ENCODE data around the gene PPP1R13B. TPM values are rescaled to one million over a fixed set of nuclear protein-coding genes. Genes with fewer than 3 reads are reported as not detected.
"Not testable (repeated sequence)": the region's sequence is repeated elsewhere in the genome, so short reads cannot be mapped to it uniquely, and the experiment has no call there.

PPP1R13B gene
- total RNA-seq, 1 donor from 2014 or later: 63.9 TPM

DNA sequence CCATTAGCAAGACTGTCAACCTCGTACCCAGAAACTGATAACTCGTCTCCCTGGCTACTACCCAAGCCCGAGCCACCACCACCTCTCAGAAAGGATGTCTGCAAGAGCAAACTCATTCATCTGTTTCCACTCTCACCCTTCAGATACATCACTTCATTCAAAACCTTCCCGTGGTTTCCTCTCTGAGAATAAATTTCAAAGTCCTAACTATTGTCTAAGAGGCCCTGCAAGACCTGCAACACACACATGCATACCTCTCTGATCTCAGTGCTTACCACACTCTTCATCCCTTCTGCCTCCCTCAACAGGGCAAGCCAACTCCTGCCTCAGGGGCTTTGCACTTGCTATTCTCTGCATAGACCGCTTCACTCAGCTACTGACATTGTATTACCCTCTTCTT, 40.6 kb downstream of the PPP1R13B start:
- H3K9me3 Mint-ChIP-seq (ENCODE audit: unreplicated experiment): no peaks in the 10 kb centered on the region

DNA sequence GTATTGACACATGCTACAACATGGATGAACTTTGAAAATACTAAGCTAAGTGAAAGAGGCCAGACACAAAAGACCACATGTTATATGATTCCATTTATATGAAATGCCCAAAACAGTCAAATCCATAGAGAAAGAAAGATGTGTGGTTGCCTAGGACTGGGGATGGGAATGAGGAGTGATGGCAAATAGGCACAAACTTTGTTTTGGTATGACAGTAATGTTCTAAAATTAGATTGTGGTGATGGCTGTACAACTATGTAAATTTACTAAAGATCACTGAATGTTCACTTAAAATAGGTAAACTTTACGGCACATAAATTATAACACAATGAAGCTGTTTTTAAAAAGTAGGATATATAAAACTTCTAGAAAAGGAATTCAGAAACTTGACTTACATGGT, 41.7 kb downstream of the PPP1R13B start:
- Mint-ChIP-seq H3K4me3 (ENCODE audit: unreplicated experiment) (no peak overlapping the region), H3K27me3 (ENCODE audit: unreplicated experiment) (peaks cover 2% of the 10 kb centered on the region), H3K27ac (ENCODE audit: unreplicated experiment) (no peak overlapping the region), H3K36me3 (ENCODE audit: low read depth, unreplicated experiment) (peaks cover 4% of the 10 kb centered on the region), H3K9me3 (ENCODE audit: unreplicated experiment) (no peaks in the 10 kb centered on the region), H3K4me1 (ENCODE audit: unreplicated experiment) (peaks cover 25% of the 10 kb centered on the region)
- TF ChIP-seq, protein P1, sequence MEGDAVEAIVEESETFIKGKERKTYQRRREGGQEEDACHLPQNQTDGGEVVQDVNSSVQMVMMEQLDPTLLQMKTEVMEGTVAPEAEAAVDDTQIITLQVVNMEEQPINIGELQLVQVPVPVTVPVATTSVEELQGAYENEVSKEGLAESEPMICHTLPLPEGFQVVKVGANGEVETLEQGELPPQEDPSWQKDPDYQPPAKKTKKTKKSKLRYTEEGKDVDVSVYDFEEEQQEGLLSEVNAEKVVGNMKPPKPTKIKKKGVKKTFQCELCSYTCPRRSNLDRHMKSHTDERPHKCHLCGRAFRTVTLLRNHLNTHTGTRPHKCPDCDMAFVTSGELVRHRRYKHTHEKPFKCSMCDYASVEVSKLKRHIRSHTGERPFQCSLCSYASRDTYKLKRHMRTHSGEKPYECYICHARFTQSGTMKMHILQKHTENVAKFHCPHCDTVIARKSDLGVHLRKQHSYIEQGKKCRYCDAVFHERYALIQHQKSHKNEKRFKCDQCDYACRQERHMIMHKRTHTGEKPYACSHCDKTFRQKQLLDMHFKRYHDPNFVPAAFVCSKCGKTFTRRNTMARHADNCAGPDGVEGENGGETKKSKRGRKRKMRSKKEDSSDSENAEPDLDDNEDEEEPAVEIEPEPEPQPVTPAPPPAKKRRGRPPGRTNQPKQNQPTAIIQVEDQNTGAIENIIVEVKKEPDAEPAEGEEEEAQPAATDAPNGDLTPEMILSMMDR (IDR thresholded peaks at IDR 0.05; ENCODE audit: unreplicated experiment): no peak
- no peak for DNase-seq (ENCODE audit: low spot score)

More for the DNA sequence above, 40.6 kb downstream of the PPP1R13B start:
- Mint-ChIP-seq H3K27me3 (ENCODE audit: unreplicated experiment) (peaks cover 4% of the 10 kb centered on the region), H3K36me3 (ENCODE audit: low read depth, unreplicated experiment) (peaks cover 4% of the 10 kb centered on the region), H3K4me3 (ENCODE audit: unreplicated experiment) (no peak overlapping the region), H3K27ac (ENCODE audit: unreplicated experiment) (no peak overlapping the region), H3K4me1 (ENCODE audit: unreplicated experiment) (peaks cover 20% of the 10 kb centered on the region)
- TF ChIP-seq, protein P1 (IDR thresholded peaks at IDR 0.05; ENCODE audit: unreplicated experiment): no peak
- DNase-seq (ENCODE audit: low spot score): no peak

DNA sequence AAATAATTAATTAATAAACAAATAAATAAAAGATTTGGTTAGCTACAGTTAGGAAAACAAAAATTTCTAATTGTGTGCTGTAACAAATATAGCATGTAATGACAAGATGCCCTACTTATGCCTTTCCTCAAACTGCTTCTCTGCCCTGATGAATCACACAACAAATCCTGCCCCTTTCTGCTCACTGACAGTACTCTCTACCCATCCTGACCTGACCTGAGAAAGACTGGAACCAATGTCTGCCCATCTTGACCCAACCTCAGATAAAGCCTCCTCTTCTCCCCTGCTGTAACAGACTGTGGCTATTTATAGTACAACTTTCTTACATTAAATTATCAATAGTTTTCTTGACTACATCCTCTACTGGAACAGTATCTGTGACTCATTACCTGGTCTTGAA, 43.7 kb downstream of the PPP1R13B start:
- no peak overlapping the region for H3K27ac Mint-ChIP-seq (ENCODE audit: unreplicated experiment)
- no peak overlapping the region for H3K4me3 Mint-ChIP-seq (ENCODE audit: unreplicated experiment)
- H3K4me1 Mint-ChIP-seq (ENCODE audit: unreplicated experiment): peaks cover 25% of the 10 kb centered on the region
- no peak for DNase-seq (ENCODE audit: low spot score)
- peaks cover 4% of the 10 kb centered on the region for H3K36me3 Mint-ChIP-seq (ENCODE audit: low read depth, unreplicated experiment)
- no peaks in the 10 kb centered on the region for H3K9me3 Mint-ChIP-seq (ENCODE audit: unreplicated experiment)
- H3K27me3 Mint-ChIP-seq (ENCODE audit: unreplicated experiment): peaks cover 2% of the 10 kb centered on the region
- TF ChIP-seq, protein P1 (IDR thresholded peaks at IDR 0.05; ENCODE audit: unreplicated experiment): no peak

DNA sequence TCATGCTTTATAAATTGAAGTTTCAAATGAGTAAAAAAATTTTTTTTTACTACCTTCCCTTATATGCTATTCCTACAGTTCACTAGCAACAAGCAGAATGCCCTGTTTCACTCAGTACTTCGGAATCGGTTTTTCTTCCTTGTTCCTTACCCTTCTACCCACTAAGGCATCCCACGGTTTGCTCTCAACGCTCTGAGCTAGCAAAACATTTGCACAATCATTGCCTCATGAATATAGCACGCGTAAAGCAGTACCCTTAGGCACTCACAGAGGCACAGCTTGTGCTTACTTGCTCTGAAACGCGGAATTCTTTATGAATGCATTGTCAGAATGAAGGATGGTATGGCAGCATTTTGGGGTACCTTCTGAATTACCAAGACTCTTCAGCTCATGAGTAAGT, 45.0 kb downstream of the PPP1R13B start:
- TF ChIP-seq, protein P1 (IDR thresholded peaks at IDR 0.05; ENCODE audit: unreplicated experiment): no peak
- H3K9me3 Mint-ChIP-seq (ENCODE audit: unreplicated experiment): no peaks in the 10 kb centered on the region
- H3K4me3 Mint-ChIP-seq (ENCODE audit: unreplicated experiment): no peak overlapping the region
- no peak for DNase-seq (ENCODE audit: low spot score)
- peaks cover 25% of the 10 kb centered on the region for H3K4me1 Mint-ChIP-seq (ENCODE audit: unreplicated experiment)
- H3K27me3 Mint-ChIP-seq (ENCODE audit: unreplicated experiment): peaks cover 2% of the 10 kb centered on the region
- H3K27ac Mint-ChIP-seq (ENCODE audit: unreplicated experiment): no peak overlapping the region
- peaks cover 4% of the 10 kb centered on the region for H3K36me3 Mint-ChIP-seq (ENCODE audit: low read depth, unreplicated experiment)

DNA sequence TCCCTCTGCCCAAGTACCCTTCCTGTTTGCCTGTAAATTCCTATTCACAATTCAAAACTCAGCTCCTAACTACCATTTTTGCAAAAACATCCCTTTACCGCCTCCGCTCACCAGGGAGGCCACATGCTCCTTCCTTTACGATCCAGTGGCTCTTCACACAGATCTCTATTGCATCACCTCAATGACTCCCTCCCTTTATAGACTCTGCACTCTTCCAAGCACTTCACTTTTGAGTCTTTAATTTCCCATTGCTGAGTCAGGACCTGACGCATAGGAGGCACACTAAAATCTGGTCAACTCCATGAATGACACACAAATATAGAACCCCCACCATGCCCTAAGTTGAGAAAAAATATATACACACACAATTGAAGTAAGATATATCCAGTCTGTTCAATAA, 45.9 kb downstream of the PPP1R13B start:
- peaks cover 4% of the 10 kb centered on the region for H3K36me3 Mint-ChIP-seq (ENCODE audit: low read depth, unreplicated experiment)
- peaks cover 2% of the 10 kb centered on the region for H3K27me3 Mint-ChIP-seq (ENCODE audit: unreplicated experiment)
- TF ChIP-seq, protein P1 (IDR thresholded peaks at IDR 0.05; ENCODE audit: unreplicated experiment): no peak
- no peak for DNase-seq (ENCODE audit: low spot score)
- peaks cover 18% of the 10 kb centered on the region for H3K4me1 Mint-ChIP-seq (ENCODE audit: unreplicated experiment)
- peak overlapping the region; percentile 72 for H3K27ac Mint-ChIP-seq (ENCODE audit: unreplicated experiment)
- H3K4me3 Mint-ChIP-seq (ENCODE audit: unreplicated experiment): no peak overlapping the region
- no peaks in the 10 kb centered on the region for H3K9me3 Mint-ChIP-seq (ENCODE audit: unreplicated experiment)

DNA sequence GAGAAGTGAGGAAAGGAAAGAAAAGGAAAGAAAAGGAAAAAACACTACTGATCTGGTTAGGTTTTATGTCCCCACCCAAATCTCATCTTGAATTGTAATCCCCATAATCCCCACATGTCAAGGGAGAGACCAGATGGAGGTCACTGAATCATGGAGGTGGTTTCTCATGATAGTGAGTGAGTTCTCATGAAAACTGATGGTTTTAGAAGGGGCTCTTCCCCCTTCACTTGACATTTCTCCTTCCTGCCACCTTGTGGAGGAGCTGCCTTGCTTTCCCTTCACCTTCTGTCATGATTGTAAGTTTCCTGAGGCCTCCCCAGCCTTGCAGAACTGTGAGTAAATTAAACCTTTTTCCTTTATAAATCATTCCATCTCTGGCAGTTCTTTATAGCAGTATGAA, 54.2 kb downstream of the PPP1R13B start:
- H3K27me3 Mint-ChIP-seq (ENCODE audit: unreplicated experiment); H3K9me3 Mint-ChIP-seq (ENCODE audit: unreplicated experiment); DNase-seq (ENCODE audit: low spot score); H3K27ac Mint-ChIP-seq (ENCODE audit: unreplicated experiment); H3K4me3 Mint-ChIP-seq (ENCODE audit: unreplicated experiment); H3K4me1 Mint-ChIP-seq (ENCODE audit: unreplicated experiment): not testable (repeated sequence)
- H3K36me3 Mint-ChIP-seq (ENCODE audit: low read depth, unreplicated experiment): peaks cover 16% of the 10 kb centered on the region

Measured in endothelial cell (in vitro differentiated cells).